ENCODE measurements around the gene OR6N2. TPM values are rescaled to one million over a fixed set of nuclear protein-coding genes. Genes with fewer than 3 reads are reported as not detected.

OR6N2 gene
- total RNA-seq, 1 experiment from 2014 or later = not detected

DNA sequence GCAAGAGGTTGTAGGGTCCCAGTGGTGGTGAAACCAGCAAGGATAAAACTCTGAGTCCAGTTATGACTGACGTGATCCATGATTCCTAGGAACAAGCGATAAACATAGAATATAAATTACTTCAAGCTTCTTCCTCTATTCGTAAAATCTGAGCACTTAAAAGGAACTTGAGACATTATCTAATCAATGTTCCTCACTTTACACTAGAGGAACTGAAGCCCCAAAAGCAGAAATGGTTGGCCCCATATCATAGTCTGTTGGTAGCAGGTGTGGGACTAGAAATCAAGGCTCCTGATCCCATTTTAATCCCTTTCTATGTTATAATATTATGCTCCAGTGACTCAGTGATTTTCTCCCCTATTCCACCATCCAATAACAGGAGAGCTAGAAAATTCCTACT lies 28.3 kb upstream of the OR6N2 start:
- ChIA-PET CTCF (interaction anchor here (0.6 to 1.1 kb wide), 4 partner anchors 12 to 1418 kb away, joined by 3 to 4 read pairs (median 3); no protein-coding TSS in a partner anchor), POLR2A (no interaction called here)
- H3K4me1 Mint-ChIP-seq (ENCODE audit: insufficient read depth, unreplicated experiment) = no peaks in the 10 kb centered on the region
- peaks cover 47% of the 10 kb centered on the region for H3K27me3 Mint-ChIP-seq (ENCODE audit: insufficient read depth, unreplicated experiment)
- no peaks in the 10 kb centered on the region for H3K9me3 Mint-ChIP-seq (ENCODE audit: unreplicated experiment)
- no peak for DNase-seq (ENCODE audit: unreplicated experiment)
- no TSS peak for BruUV-seq (replicated peaks)
- H3K36me3 Mint-ChIP-seq (ENCODE audit: insufficient read depth, unreplicated experiment) = no peaks in the 10 kb centered on the region
- no peak overlapping the region for H3K27ac Mint-ChIP-seq (ENCODE audit: low read depth, unreplicated experiment)
- no peak overlapping the region for H3K4me3 Mint-ChIP-seq (ENCODE audit: unreplicated experiment)
- TF ChIP-seq, protein P1, sequence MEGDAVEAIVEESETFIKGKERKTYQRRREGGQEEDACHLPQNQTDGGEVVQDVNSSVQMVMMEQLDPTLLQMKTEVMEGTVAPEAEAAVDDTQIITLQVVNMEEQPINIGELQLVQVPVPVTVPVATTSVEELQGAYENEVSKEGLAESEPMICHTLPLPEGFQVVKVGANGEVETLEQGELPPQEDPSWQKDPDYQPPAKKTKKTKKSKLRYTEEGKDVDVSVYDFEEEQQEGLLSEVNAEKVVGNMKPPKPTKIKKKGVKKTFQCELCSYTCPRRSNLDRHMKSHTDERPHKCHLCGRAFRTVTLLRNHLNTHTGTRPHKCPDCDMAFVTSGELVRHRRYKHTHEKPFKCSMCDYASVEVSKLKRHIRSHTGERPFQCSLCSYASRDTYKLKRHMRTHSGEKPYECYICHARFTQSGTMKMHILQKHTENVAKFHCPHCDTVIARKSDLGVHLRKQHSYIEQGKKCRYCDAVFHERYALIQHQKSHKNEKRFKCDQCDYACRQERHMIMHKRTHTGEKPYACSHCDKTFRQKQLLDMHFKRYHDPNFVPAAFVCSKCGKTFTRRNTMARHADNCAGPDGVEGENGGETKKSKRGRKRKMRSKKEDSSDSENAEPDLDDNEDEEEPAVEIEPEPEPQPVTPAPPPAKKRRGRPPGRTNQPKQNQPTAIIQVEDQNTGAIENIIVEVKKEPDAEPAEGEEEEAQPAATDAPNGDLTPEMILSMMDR (IDR thresholded peaks at IDR 0.05; ENCODE audit: unreplicated experiment) = no peak
- intact Hi-C loops (cut with micrococcal nuclease) = no loop called here

DNA sequence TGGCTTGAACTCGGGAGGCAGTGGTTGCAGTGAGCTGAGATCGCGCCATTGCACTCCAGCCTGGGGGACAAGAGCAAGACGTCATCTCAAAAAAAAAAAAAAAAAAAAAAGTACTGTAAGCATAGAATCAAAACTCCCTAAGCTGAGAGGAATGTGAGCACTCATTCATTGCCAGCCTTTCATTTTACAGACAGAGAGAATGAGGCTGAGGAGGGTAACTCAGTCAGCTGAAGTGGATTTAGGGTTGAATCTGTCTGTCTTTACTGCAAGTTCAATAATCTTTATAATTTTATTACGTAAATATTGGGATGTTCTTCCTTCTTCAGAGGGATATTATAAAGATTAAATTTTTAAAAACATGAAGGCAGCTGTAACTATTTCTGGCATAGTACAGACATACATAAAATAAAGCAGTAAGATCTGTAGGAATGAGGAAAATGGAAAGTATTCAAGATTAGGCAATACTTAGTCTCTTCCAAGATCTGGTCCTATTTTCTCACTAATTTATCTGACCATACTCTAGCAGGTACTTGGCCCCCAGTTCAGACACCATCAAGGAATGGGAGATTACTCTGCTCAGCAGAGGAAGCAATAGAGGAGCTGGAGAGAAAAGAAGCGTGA lies 26.0 kb upstream of the OR6N2 start:
- CTCF ChIA-PET = interaction anchor here (0.6 to 0.9 kb wide), 6 partner anchors 10 to 415 kb away, joined by 3 to 6 read pairs (median 4); no protein-coding TSS in a partner anchor
- no peak overlapping the region for H3K27ac Mint-ChIP-seq (ENCODE audit: low read depth, unreplicated experiment)

DNA sequence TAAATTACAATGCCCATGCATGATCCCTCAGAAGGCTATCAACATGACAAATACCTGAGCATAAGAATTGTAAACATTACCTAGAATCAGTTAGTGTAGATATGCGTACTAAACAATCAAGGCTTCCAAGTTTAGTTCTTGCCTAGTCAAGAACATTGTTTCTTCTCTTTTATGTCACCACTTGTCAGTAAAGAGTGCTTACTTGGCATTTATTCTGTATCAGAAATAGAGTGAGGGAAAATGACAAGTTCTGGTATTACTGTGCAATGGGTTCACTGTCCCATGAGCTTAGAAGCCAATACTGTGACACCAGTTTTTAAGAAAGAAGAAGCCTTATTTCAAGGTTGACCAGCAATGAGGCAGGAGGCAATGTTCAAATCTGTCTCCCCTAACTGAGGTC lies 22.7 kb upstream of the OR6N2 start:
- Mint-ChIP-seq H3K27me3 (ENCODE audit: insufficient read depth, unreplicated experiment) (peaks cover 85% of the 10 kb centered on the region), H3K27ac (ENCODE audit: low read depth, unreplicated experiment) (no peak overlapping the region), H3K36me3 (ENCODE audit: insufficient read depth, unreplicated experiment) (no peaks in the 10 kb centered on the region), H3K4me1 (ENCODE audit: insufficient read depth, unreplicated experiment) (no peaks in the 10 kb centered on the region), H3K4me3 (ENCODE audit: unreplicated experiment) (no peak overlapping the region), H3K9me3 (ENCODE audit: unreplicated experiment) (no peaks in the 10 kb centered on the region)
- no TSS peak for BruUV-seq (replicated peaks)
- CTCF ChIA-PET = no interaction called here
- intact Hi-C loops (cut with micrococcal nuclease) = no loop called here
- TF ChIP-seq, protein P1 (IDR thresholded peaks at IDR 0.05; ENCODE audit: unreplicated experiment) = no peak
- POLR2A ChIA-PET = no interaction called here
- DNase-seq (ENCODE audit: unreplicated experiment) = no peak

More for the DNA sequence above, 26.0 kb upstream of the OR6N2 start:
- peaks cover 69% of the 10 kb centered on the region for H3K27me3 Mint-ChIP-seq (ENCODE audit: insufficient read depth, unreplicated experiment)
- no peak for DNase-seq (ENCODE audit: unreplicated experiment)
- POLR2A ChIA-PET = no interaction called here
- H3K4me1 Mint-ChIP-seq (ENCODE audit: insufficient read depth, unreplicated experiment) = no peaks in the 10 kb centered on the region
- intact Hi-C loops (cut with micrococcal nuclease) = no loop called here
- no peak overlapping the region for H3K4me3 Mint-ChIP-seq (ENCODE audit: unreplicated experiment)
- no peaks in the 10 kb centered on the region for H3K36me3 Mint-ChIP-seq (ENCODE audit: insufficient read depth, unreplicated experiment)
- BruUV-seq (replicated peaks) = no TSS peak
- H3K9me3 Mint-ChIP-seq (ENCODE audit: unreplicated experiment) = no peaks in the 10 kb centered on the region
- TF ChIP-seq, protein P1 (IDR thresholded peaks at IDR 0.05; ENCODE audit: unreplicated experiment) = no peak

DNA sequence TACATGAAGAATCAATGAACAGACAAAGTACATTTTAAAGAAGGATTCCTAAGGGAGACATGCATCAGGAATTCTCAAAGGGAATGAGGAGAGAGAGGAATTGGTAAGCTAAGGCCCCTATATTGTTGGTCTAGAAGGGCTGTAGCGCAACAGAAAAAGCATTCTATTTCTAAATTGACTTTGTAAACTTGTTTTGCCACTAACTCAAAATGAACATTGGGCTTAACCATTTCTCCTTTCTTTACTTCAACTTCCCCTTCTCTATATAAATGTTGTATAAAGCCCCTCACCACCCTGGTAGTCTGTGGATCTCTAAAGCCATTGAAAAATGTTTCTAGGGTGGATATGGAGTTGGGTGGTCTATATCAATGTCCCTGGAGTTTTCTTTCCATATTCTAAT lies 20.4 kb upstream of the OR6N2 start:
- H3K27ac Mint-ChIP-seq (ENCODE audit: low read depth, unreplicated experiment) = no peak overlapping the region
- POLR2A ChIA-PET = no interaction called here
- no peak overlapping the region for H3K4me3 Mint-ChIP-seq (ENCODE audit: unreplicated experiment)
- CTCF ChIA-PET = interaction anchor here (0.7 kb wide), 2 partner anchors 76 to 83 kb away, joined by 3 read pairs; no protein-coding TSS in a partner anchor
- TF ChIP-seq, protein P1 (IDR thresholded peaks at IDR 0.05; ENCODE audit: unreplicated experiment) = no peak
- no peaks in the 10 kb centered on the region for H3K4me1 Mint-ChIP-seq (ENCODE audit: insufficient read depth, unreplicated experiment)
- BruUV-seq (replicated peaks) = no TSS peak
- no peaks in the 10 kb centered on the region for H3K9me3 Mint-ChIP-seq (ENCODE audit: unreplicated experiment)
- intact Hi-C loops (cut with micrococcal nuclease) = no loop called here
- no peaks in the 10 kb centered on the region for H3K36me3 Mint-ChIP-seq (ENCODE audit: insufficient read depth, unreplicated experiment)
- no peak for DNase-seq (ENCODE audit: unreplicated experiment)
- peaks cover 79% of the 10 kb centered on the region for H3K27me3 Mint-ChIP-seq (ENCODE audit: insufficient read depth, unreplicated experiment)
